LNCaP clone FGC (cell line): ENCODE measurements around the gene METTL25.

Experiments
- DNase-seq: peaks from one replicate; pipeline ENCODE4 v3.0.0-alpha.2; 2011; ENCODE audit warnings: low read depth
- H3K4me3 ChIP-seq: 2 replicates; pipeline ENCODE4 v1.5.1; 2011; ENCODE audit warnings: mild to moderate bottlenecking, low read depth, low read length, control low read depth
- TF ChIP-seq, protein P1 (sequence below): IDR thresholded peaks from 2 replicates; pipeline ENCODE4 v1.5.1; 2012; ENCODE audit warnings: mild to moderate bottlenecking; ENCODE audit not compliant: control insufficient read depth, insufficient read depth; ENCODE audit errors: extremely low read depth

METTL25 gene

DNA sequence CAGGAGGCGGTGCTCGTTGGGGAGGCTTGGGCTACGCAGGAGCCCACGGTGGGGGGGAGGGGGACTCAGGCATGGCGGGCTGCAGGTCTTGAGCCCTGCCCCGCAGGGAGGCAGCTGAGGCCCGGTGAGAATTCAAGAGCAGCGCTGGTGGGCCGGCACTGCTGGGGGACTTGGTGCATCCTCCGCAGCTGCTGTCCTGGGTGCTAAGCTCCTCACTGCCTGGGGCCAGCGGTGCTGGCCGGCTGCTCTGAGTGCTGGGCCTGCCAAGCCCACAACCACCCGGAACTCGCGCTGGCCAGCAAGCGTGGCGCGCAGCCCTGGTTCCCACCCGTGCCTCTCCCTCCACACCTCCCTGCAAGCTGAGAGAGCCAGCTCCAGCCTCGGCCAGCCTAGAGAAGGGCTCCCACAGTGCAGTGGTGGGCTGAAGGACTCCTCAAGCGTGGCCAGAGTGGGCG is 3.2 kb downstream of the METTL25 start:
- DNase-seq: no peak
- no peak overlapping the region for H3K4me3 ChIP-seq
- TF ChIP-seq, protein P1, sequence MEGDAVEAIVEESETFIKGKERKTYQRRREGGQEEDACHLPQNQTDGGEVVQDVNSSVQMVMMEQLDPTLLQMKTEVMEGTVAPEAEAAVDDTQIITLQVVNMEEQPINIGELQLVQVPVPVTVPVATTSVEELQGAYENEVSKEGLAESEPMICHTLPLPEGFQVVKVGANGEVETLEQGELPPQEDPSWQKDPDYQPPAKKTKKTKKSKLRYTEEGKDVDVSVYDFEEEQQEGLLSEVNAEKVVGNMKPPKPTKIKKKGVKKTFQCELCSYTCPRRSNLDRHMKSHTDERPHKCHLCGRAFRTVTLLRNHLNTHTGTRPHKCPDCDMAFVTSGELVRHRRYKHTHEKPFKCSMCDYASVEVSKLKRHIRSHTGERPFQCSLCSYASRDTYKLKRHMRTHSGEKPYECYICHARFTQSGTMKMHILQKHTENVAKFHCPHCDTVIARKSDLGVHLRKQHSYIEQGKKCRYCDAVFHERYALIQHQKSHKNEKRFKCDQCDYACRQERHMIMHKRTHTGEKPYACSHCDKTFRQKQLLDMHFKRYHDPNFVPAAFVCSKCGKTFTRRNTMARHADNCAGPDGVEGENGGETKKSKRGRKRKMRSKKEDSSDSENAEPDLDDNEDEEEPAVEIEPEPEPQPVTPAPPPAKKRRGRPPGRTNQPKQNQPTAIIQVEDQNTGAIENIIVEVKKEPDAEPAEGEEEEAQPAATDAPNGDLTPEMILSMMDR: no peak

DNA sequence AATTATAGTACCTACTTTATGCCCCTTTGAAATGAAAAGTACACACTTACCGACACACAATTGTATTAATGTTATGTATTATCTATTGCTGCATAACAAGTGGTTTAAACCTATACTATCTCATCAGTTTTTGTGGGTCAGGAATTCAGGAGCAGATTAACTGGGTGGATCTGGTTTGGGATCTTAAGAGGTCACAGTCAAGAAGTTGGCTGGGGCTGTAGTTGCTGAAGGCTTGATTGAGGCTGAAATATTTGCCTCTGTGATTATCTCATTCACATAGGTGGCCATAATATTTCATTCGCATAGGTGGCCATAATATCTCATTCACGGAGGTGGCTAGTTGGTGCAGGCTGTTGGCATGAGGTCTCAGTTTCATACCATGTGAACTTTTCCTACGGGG is 5.7 kb downstream of the METTL25 start:
- H3K4me3 ChIP-seq: no peak overlapping the region
- TF ChIP-seq, protein P1: no peak
- DNase-seq: no peak

DNA sequence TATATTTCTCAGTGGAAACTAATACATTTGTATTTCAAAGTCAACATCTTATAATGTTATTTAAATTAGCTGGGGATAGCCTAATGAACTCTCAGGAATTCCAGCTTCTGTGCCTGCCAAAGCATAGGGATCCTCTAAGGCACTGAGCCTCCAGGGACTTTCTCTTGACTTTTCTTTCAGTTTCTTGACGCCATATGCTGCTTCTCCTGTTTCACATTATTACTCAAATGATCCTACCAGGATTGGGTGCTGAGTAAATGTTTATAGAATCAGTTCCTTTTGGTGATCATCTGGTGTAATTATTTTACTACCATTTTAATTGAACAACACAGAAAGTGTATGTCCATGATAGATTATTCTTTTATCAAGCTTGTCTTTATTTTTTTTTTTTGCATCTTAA is 7.9 kb downstream of the METTL25 start:
- H3K4me3 ChIP-seq: no peak overlapping the region
- TF ChIP-seq, protein P1: no peak
- DNase-seq: no peak

DNA sequence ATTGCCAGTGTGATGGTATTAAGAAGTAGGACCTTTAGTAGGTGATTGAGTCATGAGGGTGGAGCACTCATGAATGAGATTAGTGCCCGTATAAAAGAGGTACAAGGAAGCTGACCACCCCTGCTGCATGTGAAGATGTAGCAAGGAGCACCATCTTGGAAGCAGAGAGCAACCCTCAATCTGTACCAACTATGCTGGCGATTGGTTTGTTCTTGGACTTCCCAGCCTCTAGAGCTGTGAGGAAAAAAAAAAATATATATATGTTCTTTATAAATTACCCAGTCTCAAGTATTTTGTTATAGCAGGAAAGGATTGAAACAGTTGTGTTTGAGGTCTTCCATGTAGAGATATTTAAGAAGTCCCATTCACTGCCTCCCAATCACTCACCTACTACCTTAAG is 16.9 kb downstream of the METTL25 start:
- no peak for DNase-seq
- TF ChIP-seq, protein P1: no peak
- H3K4me3 ChIP-seq: no peak overlapping the region

DNA sequence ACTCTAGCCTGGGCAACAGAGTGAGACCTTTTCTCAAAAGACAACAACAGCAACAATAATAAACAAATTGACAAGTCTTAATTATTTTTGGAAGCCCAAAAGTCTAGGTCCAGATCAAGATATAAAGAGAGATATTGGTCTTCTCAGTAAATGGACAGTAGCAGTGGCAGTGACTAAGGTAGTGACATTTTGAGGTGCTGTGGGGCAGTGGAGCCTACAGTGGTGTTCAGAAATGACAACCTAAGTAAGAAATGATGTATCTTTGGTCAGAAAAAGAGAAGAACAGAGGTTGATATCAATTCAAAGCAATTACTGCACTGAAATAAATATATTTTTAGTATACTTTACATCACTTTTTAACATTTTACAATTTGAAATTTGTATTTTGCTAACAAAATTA is 20.7 kb downstream of the METTL25 start:
- TF ChIP-seq, protein P1: no peak
- DNase-seq: no peak
- no peak overlapping the region for H3K4me3 ChIP-seq

DNA sequence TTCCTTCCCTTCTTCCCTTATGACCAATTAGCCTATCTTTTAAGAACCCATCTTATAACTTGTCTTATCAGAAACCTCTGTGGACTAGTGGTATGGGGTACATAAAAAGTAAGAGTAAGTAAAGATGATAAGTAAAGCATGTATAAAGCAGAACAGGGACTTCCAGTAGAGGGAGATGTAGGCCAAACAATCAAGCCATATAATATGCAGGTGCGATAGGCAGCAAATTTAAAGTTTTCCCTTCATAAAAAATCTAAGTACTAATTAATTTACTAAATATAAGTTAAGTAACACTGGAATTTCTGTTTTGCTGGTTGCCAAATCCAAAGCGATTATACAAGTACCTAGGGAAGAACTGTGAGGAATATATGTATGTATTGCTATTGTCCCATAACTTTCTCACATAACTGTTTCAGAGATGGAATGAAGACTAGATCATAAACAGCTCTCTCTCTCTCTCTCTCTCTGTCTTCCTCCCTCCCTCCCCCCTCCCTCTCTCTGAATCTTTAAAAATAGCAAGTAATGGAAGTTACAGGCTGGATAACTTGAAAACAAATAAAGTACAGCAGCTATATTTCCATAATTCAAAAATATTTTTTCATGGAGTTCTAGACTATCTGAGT is 25.7 kb downstream of the METTL25 start:
- DNase-seq: peak; percentile 22
- H3K4me3 ChIP-seq: no peak overlapping the region
- TF ChIP-seq, protein P1: peak; percentile 82

DNA sequence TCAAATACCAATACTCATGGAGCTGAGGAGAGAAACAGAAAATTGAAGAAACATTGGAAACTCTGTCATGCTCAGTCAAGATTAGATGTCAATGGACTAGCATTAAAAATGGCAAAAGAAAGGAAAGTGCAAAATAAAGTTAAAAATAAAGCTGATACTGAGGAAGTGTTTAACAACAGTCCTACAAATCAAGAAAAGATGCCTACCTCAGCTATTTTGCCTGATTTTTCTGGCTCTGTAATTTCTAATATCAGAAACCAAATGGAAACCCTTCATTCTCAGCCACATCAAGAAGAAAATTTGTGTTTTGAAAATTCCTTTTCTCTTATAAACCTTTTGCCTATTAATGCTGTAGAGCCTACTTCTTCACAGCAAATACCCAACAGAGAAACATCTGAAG is 40.5 kb downstream of the METTL25 start:
- no peak overlapping the region for H3K4me3 ChIP-seq
- no peak for DNase-seq
- TF ChIP-seq, protein P1: no peak
